ENCODE results near the gene C10orf90. TPM values are rescaled to one million over a fixed set of nuclear protein-coding genes. Genes with fewer than 3 reads are reported as not detected.

The C10orf90 gene
- total RNA-seq (ENCODE audit: unreplicated experiment), result not detected
- long read RNA-seq, result 0 reads

DNA sequence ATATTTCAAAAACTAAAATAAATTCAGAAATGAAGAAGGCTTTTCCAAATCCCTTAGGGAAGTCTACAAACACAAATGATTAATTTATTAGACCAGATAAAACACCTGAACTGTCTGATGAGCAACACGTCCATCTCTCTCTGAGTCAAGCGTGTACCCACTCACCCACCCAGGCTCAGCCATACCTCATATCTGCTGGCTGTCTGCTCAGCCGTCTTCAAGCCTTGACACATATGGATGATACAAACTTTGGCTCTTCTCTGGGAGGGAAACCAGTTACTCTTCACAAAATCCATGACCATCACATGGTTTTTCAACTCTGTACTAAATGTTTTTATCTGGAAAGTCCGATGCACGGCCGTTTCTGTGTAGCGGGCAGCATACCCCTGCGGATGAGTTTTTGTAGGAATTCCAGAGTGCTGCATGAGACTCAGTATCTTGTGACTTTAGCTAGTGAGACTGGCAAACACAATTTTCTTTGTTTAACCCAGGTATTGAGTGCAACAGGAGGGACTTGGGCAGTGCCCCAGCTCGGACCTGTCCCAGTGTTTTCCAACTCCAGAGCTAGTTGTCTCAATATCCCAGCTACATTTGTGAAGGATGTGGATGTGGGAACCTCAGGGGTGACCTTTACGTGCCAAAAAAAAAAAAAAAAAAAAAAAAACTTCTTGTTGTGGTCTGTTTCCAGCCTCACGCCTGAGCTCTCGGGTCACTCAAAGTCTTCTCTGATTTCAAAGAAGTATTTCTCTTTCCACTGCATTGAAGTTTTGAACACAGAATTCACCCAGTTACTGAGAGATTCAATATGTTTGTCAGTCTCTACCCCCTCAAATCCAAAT is at the start of gene C10orf90:
Gene C10orf90, minus strand, starts transcription at position 638 of the 839 bp plus-strand sequence. Its CDS starts 213 bp downstream, at position 425.
- Mint-ChIP-seq H3K36me3 (ENCODE audit: low read depth, unreplicated experiment) (no peaks in the 10 kb centered on the region), H3K4me1 (ENCODE audit: unreplicated experiment) (peaks cover 3% of the 10 kb centered on the region), H3K9me3 (ENCODE audit: unreplicated experiment) (no peaks in the 10 kb centered on the region), H3K27ac (ENCODE audit: unreplicated experiment) (no peak within 1 kb of the TSS), H3K4me3 (ENCODE audit: unreplicated experiment) (no peak within 1 kb of the TSS), H3K27me3 (ENCODE audit: unreplicated experiment) (peaks cover 2% of the 10 kb centered on the region)
- no peak for DNase-seq (ENCODE audit: low spot score)
- TF ChIP-seq, protein P1, sequence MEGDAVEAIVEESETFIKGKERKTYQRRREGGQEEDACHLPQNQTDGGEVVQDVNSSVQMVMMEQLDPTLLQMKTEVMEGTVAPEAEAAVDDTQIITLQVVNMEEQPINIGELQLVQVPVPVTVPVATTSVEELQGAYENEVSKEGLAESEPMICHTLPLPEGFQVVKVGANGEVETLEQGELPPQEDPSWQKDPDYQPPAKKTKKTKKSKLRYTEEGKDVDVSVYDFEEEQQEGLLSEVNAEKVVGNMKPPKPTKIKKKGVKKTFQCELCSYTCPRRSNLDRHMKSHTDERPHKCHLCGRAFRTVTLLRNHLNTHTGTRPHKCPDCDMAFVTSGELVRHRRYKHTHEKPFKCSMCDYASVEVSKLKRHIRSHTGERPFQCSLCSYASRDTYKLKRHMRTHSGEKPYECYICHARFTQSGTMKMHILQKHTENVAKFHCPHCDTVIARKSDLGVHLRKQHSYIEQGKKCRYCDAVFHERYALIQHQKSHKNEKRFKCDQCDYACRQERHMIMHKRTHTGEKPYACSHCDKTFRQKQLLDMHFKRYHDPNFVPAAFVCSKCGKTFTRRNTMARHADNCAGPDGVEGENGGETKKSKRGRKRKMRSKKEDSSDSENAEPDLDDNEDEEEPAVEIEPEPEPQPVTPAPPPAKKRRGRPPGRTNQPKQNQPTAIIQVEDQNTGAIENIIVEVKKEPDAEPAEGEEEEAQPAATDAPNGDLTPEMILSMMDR (IDR thresholded peaks at IDR 0.05; ENCODE audit: unreplicated experiment), result no peak

DNA sequence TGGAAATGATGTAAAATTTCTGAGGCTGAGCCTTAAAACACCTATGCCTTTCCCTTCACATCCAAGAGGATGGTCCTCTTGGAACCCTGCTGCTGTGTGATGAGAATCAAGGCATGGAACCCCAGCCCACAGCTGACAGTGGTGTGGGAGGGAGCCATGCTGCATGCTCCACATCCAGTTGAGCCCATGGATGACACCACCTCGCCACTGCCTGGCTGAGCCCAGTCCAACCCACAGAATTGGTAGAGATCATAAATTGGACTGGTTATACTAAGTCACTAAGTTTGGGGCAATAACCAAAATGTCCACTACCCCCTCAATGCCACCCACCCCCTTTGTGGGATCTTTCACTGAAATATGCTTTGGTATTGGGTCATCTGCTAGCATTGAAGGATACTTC is 45.9 kb upstream of the C10orf90 start:
- TF ChIP-seq, protein P1 (IDR thresholded peaks at IDR 0.05; ENCODE audit: unreplicated experiment), result no peak
- no peaks in the 10 kb centered on the region for H3K36me3 Mint-ChIP-seq (ENCODE audit: low read depth, unreplicated experiment)
- no peaks in the 10 kb centered on the region for H3K9me3 Mint-ChIP-seq (ENCODE audit: unreplicated experiment)
- H3K4me1 Mint-ChIP-seq (ENCODE audit: unreplicated experiment), result no peaks in the 10 kb centered on the region
- DNase-seq (ENCODE audit: low spot score), result no peak
- no peak overlapping the region for H3K27ac Mint-ChIP-seq (ENCODE audit: unreplicated experiment)
- no peak overlapping the region for H3K4me3 Mint-ChIP-seq (ENCODE audit: unreplicated experiment)
- H3K27me3 Mint-ChIP-seq (ENCODE audit: unreplicated experiment), result no peaks in the 10 kb centered on the region

DNA sequence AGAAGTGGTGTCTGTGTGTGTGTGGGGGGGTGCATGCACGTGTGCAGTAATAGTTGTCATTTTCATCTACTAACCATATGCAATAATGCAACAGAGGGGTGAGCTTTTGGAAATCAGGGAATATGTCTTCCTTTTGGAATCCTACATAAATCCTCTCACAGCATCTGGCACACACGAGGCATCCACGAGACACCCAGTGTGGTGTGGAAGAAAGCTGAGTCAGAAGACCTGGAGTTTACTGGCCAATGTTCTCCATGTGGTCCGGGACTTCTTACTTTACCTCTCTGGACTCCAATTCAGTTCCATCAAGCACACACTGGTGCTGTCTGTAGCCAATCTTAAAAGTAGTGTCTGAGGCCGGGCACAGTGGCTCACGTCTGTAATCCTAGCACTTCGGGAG is 43.1 kb upstream of the C10orf90 start:
- Mint-ChIP-seq H3K27ac (ENCODE audit: unreplicated experiment) (no peak overlapping the region), H3K4me3 (ENCODE audit: unreplicated experiment) (no peak overlapping the region), H3K27me3 (ENCODE audit: unreplicated experiment) (no peaks in the 10 kb centered on the region), H3K36me3 (ENCODE audit: low read depth, unreplicated experiment) (no peaks in the 10 kb centered on the region), H3K9me3 (ENCODE audit: unreplicated experiment) (no peaks in the 10 kb centered on the region), H3K4me1 (ENCODE audit: unreplicated experiment) (no peaks in the 10 kb centered on the region)
- no peak for DNase-seq (ENCODE audit: low spot score)
- TF ChIP-seq, protein P1 (IDR thresholded peaks at IDR 0.05; ENCODE audit: unreplicated experiment), result no peak

GRCh38 chr10:126712681-126713080 is 42.2 kb upstream of the C10orf90 start:
- no peaks in the 10 kb centered on the region for H3K36me3 Mint-ChIP-seq (ENCODE audit: low read depth, unreplicated experiment)
- no peak for DNase-seq (ENCODE audit: low spot score)
- TF ChIP-seq, protein P1 (IDR thresholded peaks at IDR 0.05; ENCODE audit: unreplicated experiment), result no peak
- H3K4me1 Mint-ChIP-seq (ENCODE audit: unreplicated experiment), result no peaks in the 10 kb centered on the region
- H3K4me3 Mint-ChIP-seq (ENCODE audit: unreplicated experiment), result no peak overlapping the region
- H3K27me3 Mint-ChIP-seq (ENCODE audit: unreplicated experiment), result no peaks in the 10 kb centered on the region
- no peak overlapping the region for H3K27ac Mint-ChIP-seq (ENCODE audit: unreplicated experiment)
- no peaks in the 10 kb centered on the region for H3K9me3 Mint-ChIP-seq (ENCODE audit: unreplicated experiment)

GRCh38 chr10:126705951-126706565 is 35.6 kb upstream of the C10orf90 start:
- DNase-seq (ENCODE audit: low spot score), result no peak
- Mint-ChIP-seq H3K4me1 (ENCODE audit: unreplicated experiment) (no peaks in the 10 kb centered on the region), H3K9me3 (ENCODE audit: unreplicated experiment) (no peaks in the 10 kb centered on the region), H3K4me3 (ENCODE audit: unreplicated experiment) (no peak overlapping the region), H3K27me3 (ENCODE audit: unreplicated experiment) (no peaks in the 10 kb centered on the region), H3K36me3 (ENCODE audit: low read depth, unreplicated experiment) (no peaks in the 10 kb centered on the region), H3K27ac (ENCODE audit: unreplicated experiment) (no peak overlapping the region)
- TF ChIP-seq, protein P1 (IDR thresholded peaks at IDR 0.05; ENCODE audit: unreplicated experiment), result no peak

Measured in endothelial cell (in vitro differentiated cells).